ENCODE data around the gene TAOK1. TPM values are rescaled to one million over a fixed set of nuclear protein-coding genes. Genes with fewer than 3 reads are reported as not detected.

Gene TAOK1
- total and polyA plus RNA-seq, 2 of the 13 experiments (the other 11 are each of a cell fraction or from before 2014, with no cell fraction given): 14.1 to 23.0 TPM

- TF ChIP-seq ZSCAN31 (CRISPR knock-in tag; IDR thresholded peaks at IDR 0.05; ENCODE audit: low read depth) (peak; percentile 66; the same call in 1 of the 2 replicates), ZNF784 (CRISPR knock-in tag; IDR thresholded peaks at IDR 0.05; ENCODE audit: borderline replicate concordance) (no peak), ZFP90 (CRISPR knock-in tag; IDR thresholded peaks at IDR 0.05; ENCODE audit: borderline replicate concordance) (peak; percentile 13; the same call in 1 of the 2 replicates), NCOA2 (CRISPR knock-in tag; IDR thresholded peaks at IDR 0.05) (no peak), TFE3 (CRISPR knock-in tag; IDR thresholded peaks at IDR 0.05) (no peak), SMAD9 (CRISPR knock-in tag; IDR thresholded peaks at IDR 0.05) (0 out of 2 replicates have a peak, but pooled peaks have one; percentile 41), WIZ (CRISPR knock-in tag; IDR thresholded peaks at IDR 0.05) (no peak), ATF6 (CRISPR knock-in tag; conservative IDR thresholded peaks at IDR 0.05) (no peak), ZFP91 (CRISPR knock-in tag; IDR thresholded peaks at IDR 0.05; ENCODE audit: borderline replicate concordance) (peak; percentile 68; the same call in 1 of the 2 replicates), AFF4 (CRISPR knock-in tag; IDR thresholded peaks at IDR 0.05) (no peak), ZNF580 (CRISPR knock-in tag; IDR thresholded peaks at IDR 0.05; ENCODE audit: borderline replicate concordance, low read depth) (no peak), CENPT (CRISPR knock-in tag; IDR thresholded peaks at IDR 0.05; ENCODE audit: low read depth) (no peak), NR2C2 (CRISPR knock-in tag; IDR thresholded peaks at IDR 0.05; ENCODE audit: borderline replicate concordance) (no peak), TP53 (CRISPR knock-in tag; conservative IDR thresholded peaks at IDR 0.05) (no peak), ZSCAN5A (CRISPR knock-in tag; IDR thresholded peaks at IDR 0.05; ENCODE audit: borderline replicate concordance) (no peak), NFIC (IDR thresholded peaks at IDR 0.05; ENCODE audit: low read length) (no peak)
These were observed 176.5 kb downstream of the TAOK1 start, which contains the start of gene ABHD15 (continued) for GRCh38 chr17:29566473-29567303.

All from HepG2 (cell line).